Measurements from ENCODE around the gene MPI. TPM values are rescaled to one million over a fixed set of nuclear protein-coding genes. Genes with fewer than 3 reads are reported as not detected.
A peak's percentile ranks its signal among the peaks of the same experiment; 100 is the strongest.

MPI gene
- polyA plus RNA-seq, 3 donors: 19.2 to 19.9 (median 19.7) TPM

- TF ChIP-seq, protein P1, sequence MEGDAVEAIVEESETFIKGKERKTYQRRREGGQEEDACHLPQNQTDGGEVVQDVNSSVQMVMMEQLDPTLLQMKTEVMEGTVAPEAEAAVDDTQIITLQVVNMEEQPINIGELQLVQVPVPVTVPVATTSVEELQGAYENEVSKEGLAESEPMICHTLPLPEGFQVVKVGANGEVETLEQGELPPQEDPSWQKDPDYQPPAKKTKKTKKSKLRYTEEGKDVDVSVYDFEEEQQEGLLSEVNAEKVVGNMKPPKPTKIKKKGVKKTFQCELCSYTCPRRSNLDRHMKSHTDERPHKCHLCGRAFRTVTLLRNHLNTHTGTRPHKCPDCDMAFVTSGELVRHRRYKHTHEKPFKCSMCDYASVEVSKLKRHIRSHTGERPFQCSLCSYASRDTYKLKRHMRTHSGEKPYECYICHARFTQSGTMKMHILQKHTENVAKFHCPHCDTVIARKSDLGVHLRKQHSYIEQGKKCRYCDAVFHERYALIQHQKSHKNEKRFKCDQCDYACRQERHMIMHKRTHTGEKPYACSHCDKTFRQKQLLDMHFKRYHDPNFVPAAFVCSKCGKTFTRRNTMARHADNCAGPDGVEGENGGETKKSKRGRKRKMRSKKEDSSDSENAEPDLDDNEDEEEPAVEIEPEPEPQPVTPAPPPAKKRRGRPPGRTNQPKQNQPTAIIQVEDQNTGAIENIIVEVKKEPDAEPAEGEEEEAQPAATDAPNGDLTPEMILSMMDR (IDR thresholded peaks at IDR 0.05): no peak
- Mint-ChIP-seq H3K27me3 (ENCODE audit: low read depth in 3 of 3) (peaks cover 0 to 1% (median 0%) of the 10 kb centered on the region in 3 donors), H3K27ac (no peak overlapping the region), H3K9me3 (no peaks in the 10 kb centered on the region), H3K4me1 (peaks cover 2% of the 10 kb centered on the region), H3K4me3 (no peak overlapping the region), H3K36me3 (peaks cover 74 to 90% of the 10 kb centered on the region in 2 donors)
- intact Hi-C loops (cut with micrococcal nuclease): no loop called here
- peaks cover 74% of the 10 kb centered on the region for H4K20me1 ChIP-seq (ENCODE audit: insufficient read depth, low read length)
- 100% methylated on average over 3 of the region's 4 CpGs for WGBS (ENCODE audit: insufficient coverage)
- H3K36me3 ChIP-seq (replicated peaks in 1 of 2; ENCODE audit: control insufficient read depth in 1 of 2, insufficient read depth in 2 of 2, low read length in 2 of 2): peaks cover 91 to 94% of the 10 kb centered on the region in 2 donors
- H3K27me3 ChIP-seq (ENCODE audit: control insufficient read depth in 2 of 2, insufficient read depth in 2 of 2, low read length in 2 of 2): no peaks in the 10 kb centered on the region
- no peak for DNase-seq
- no peaks in the 10 kb centered on the region for H3K4me1 ChIP-seq (ENCODE audit: control insufficient read depth in 1 of 2, insufficient read depth in 2 of 2, low read length in 2 of 2)
- no peak overlapping the region for H3K9ac ChIP-seq (ENCODE audit: insufficient read depth, low read length, poor library complexity, severe bottlenecking)
- H3K9me3 ChIP-seq (replicated peaks in 1 of 2; ENCODE audit: control insufficient read depth in 1 of 2, insufficient read depth in 1 of 2, low read length in 2 of 2): no peaks in the 10 kb centered on the region
- no peak overlapping the region for H2AFZ ChIP-seq (ENCODE audit: insufficient read depth, low read depth, low read length, poor library complexity, severe bottlenecking)
- H3K27ac ChIP-seq (ENCODE audit: low read depth in 1 of 2, low read length in 2 of 2): no peak overlapping the region
- no peak overlapping the region for H3K4me3 ChIP-seq (replicated peaks in 1 of 3; ENCODE audit: low read depth in 2 of 3, low read length in 3 of 3)
- peaks cover 16% of the 10 kb centered on the region for H3K79me2 ChIP-seq (ENCODE audit: insufficient read depth, low read length)
- no peak overlapping the region for H3K4me2 ChIP-seq (replicated peaks; ENCODE audit: extremely low read depth, low read length, poor library complexity, severe bottlenecking)
These were observed 39.4 kb upstream of the MPI start for GRCh38 chr15:74850393-74850792.

- Mint-ChIP-seq H3K36me3 (peaks cover 72 to 88% of the 10 kb centered on the region in 2 donors), H3K27ac (peak overlapping the region in 1 of 7 donors; percentile 25), H3K27me3 (ENCODE audit: low read depth in 3 of 3) (peaks cover 0 to 1% (median 0%) of the 10 kb centered on the region in 3 donors), H3K9me3 (no peaks in the 10 kb centered on the region), H3K4me3 (no peak overlapping the region), H3K4me1 (peaks cover 7% of the 10 kb centered on the region)
- Histone ChIP-seq H3K4me3 (replicated peaks in 1 of 3; ENCODE audit: low read depth in 2 of 3, low read length in 3 of 3) (no peak overlapping the region), H3K4me2 (replicated peaks; ENCODE audit: extremely low read depth, low read length, poor library complexity, severe bottlenecking) (no peak overlapping the region), H3K27me3 (ENCODE audit: control insufficient read depth in 2 of 2, insufficient read depth in 2 of 2, low read length in 2 of 2) (no peaks in the 10 kb centered on the region), H3K36me3 (replicated peaks in 1 of 2; ENCODE audit: control insufficient read depth in 1 of 2, insufficient read depth in 2 of 2, low read length in 2 of 2) (peaks cover 77 to 84% of the 10 kb centered on the region in 2 donors), H3K4me1 (ENCODE audit: control insufficient read depth in 1 of 2, insufficient read depth in 2 of 2, low read length in 2 of 2) (no peaks in the 10 kb centered on the region), H3K9me3 (replicated peaks in 1 of 2; ENCODE audit: control insufficient read depth in 1 of 2, insufficient read depth in 1 of 2, low read length in 2 of 2) (no peaks in the 10 kb centered on the region), H2AFZ (ENCODE audit: insufficient read depth, low read depth, low read length, poor library complexity, severe bottlenecking) (no peak overlapping the region), H3K27ac (ENCODE audit: low read depth in 1 of 2, low read length in 2 of 2) (no peak overlapping the region), H3K9ac (ENCODE audit: insufficient read depth, low read length, poor library complexity, severe bottlenecking) (no peak overlapping the region), H4K20me1 (ENCODE audit: insufficient read depth, low read length) (peaks cover 89% of the 10 kb centered on the region), H3K79me2 (ENCODE audit: insufficient read depth, low read length) (peaks cover 32% of the 10 kb centered on the region)
- intact Hi-C loops (cut with micrococcal nuclease): no loop called here
- WGBS (ENCODE audit: insufficient coverage): 96% methylated on average over 7 of the region's 7 CpGs
- no peak for DNase-seq
- TF ChIP-seq, protein P1 (IDR thresholded peaks at IDR 0.05): no peak
These were observed 37.9 kb upstream of the MPI start for GRCh38 chr15:74851960-74852359.
